ENCODE data around the gene LRP5.

DNA sequence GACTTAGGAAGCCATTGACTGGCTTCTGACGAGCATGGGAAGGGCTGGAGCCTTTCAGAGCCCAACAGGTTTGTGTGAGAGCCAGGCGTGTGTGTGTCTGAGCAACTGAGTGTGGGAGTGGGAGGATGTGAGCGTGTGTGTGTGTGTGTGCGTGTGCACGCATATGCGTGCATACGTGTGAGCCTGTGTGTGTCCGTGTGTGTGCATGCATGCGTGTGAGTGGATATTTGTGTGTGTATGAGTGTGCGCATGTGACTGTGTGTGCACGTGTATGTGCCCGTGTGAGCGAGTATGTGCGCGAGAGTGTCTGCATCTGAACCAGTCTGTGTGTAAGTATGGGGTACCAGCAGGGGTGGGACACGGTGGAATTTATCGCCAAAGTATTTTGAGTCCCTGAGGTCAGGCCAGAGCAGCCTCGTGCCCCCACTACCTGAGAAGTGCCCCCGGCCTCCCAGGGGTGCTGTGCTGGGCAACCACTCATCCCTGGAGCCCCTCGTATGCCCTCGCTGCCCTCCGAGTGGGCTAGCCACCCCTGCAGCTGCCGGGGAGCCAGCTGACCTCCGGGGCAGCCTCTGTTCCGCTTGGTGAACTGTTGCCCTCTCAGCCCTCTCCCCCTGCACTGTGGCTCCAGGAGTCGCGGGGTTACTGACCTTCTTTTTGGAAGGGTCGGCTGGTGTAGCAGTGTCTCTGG lies 38.5 kb downstream of the LRP5 start:
- TF ChIP-seq EZH2 (IDR thresholded peaks at IDR 0.05; ENCODE audit: low read depth), result no peak
- TF ChIP-seq, protein P1, sequence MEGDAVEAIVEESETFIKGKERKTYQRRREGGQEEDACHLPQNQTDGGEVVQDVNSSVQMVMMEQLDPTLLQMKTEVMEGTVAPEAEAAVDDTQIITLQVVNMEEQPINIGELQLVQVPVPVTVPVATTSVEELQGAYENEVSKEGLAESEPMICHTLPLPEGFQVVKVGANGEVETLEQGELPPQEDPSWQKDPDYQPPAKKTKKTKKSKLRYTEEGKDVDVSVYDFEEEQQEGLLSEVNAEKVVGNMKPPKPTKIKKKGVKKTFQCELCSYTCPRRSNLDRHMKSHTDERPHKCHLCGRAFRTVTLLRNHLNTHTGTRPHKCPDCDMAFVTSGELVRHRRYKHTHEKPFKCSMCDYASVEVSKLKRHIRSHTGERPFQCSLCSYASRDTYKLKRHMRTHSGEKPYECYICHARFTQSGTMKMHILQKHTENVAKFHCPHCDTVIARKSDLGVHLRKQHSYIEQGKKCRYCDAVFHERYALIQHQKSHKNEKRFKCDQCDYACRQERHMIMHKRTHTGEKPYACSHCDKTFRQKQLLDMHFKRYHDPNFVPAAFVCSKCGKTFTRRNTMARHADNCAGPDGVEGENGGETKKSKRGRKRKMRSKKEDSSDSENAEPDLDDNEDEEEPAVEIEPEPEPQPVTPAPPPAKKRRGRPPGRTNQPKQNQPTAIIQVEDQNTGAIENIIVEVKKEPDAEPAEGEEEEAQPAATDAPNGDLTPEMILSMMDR (conservative IDR thresholded peaks at IDR 0.05), result no peak
